Natural killer cell (primary cell): ENCODE measurements around the gene TFE3. TPM values are rescaled to one million over a fixed set of nuclear protein-coding genes. Genes with fewer than 3 reads are reported as not detected.
"Not testable (repeated sequence)": the region's sequence is repeated elsewhere in the genome, so short reads cannot be mapped to it uniquely, and the experiment has no call there.

ENCODE experiments used
- ATAC-seq, 3 donors: fragments of 150-1000 bp in 2 of 3; fragments of 200-7000 bp in 1 of 3; cut with Tn5 transposase; 1 replicate in 1 of 3; 2 replicates in 2 of 3; pipeline ENCODE4 v1.10.0; 2021; ENCODE audit warnings: mild to moderate bottlenecking in 2 of 3, moderate library complexity in 2 of 3
- DNase-seq, 2 donors: peaks; one replicate each; pipeline versions ENCODE4 v3.0.0 to v3.0.0-alpha.2; 2013 to 2021; ENCODE audit warnings: mixed read lengths in 1 of 2
- H3K27ac ChIP-seq: one replicate; pipeline ENCODE4 v1.5.1; 2013; ENCODE audit warnings: mild to moderate bottlenecking, low read length
- H3K27me3 ChIP-seq: one replicate; pipeline ENCODE4 v1.6.1; 2013; ENCODE audit warnings: low read length; ENCODE audit not compliant: control insufficient read depth, insufficient read depth
- H3K36me3 ChIP-seq: one replicate; pipeline ENCODE4 v1.6.1; 2013; ENCODE audit warnings: low read length; ENCODE audit not compliant: control insufficient read depth, insufficient read depth
- H3K4me1 ChIP-seq: one replicate; pipeline ENCODE4 v1.6.1; 2013; ENCODE audit warnings: low read length; ENCODE audit not compliant: control insufficient read depth, insufficient read depth
- H3K4me3 ChIP-seq: one replicate; pipeline ENCODE4 v1.5.1; 2013; ENCODE audit warnings: low read length
- H3K9me3 ChIP-seq: one replicate; pipeline ENCODE4 v1.6.1; 2013; ENCODE audit warnings: low read length; ENCODE audit not compliant: control insufficient read depth, insufficient read depth
- H3K27ac Mint-ChIP-seq, 2 donors: one replicate each; pipeline ENCODE4 v1.8.0; 2022; ENCODE audit warnings: mild to moderate bottlenecking in 2 of 2, mixed read lengths in 2 of 2, moderate library complexity in 1 of 2
- H3K27me3 Mint-ChIP-seq, 2 donors: one replicate each; pipeline ENCODE4 v1.8.0; 2022; ENCODE audit warnings: low read depth in 2 of 2, mixed read lengths in 2 of 2
- H3K36me3 Mint-ChIP-seq: one replicate; pipeline ENCODE4 v1.8.0; 2022; ENCODE audit warnings: mixed read lengths
- H3K4me1 Mint-ChIP-seq, 2 donors: one replicate each; pipeline ENCODE4 v1.8.0; 2022; ENCODE audit warnings: mixed read lengths in 2 of 2
- H3K4me3 Mint-ChIP-seq: one replicate; pipeline ENCODE4 v1.8.0; 2022; ENCODE audit warnings: mild to moderate bottlenecking, moderate library complexity, mixed read lengths
- H3K9me3 Mint-ChIP-seq, 2 donors: one replicate each; pipeline ENCODE4 v1.8.0; 2022; ENCODE audit warnings: mixed read lengths in 2 of 2
- WGBS: methylation state at CpG from one replicate; pipeline ENCODE4 v1.1.7; 2013; ENCODE audit warnings: missing lambda C conversion rate; ENCODE audit not compliant: insufficient coverage; 5-methylcytosine and 5-hydroxymethylcytosine counted together
- intact Hi-C: fragments of 100-400 bp; cut with micrococcal nuclease; formaldehyde crosslinking; loops from one replicate; pipeline ENCODE4 v1.14.2; 2022
- total RNA-seq, 4 donors: library from RNA; stranded (reverse); fragments of 120-200 nt in 1 of 4; gene quantifications; one replicate each; pipeline versions ENCODE4 v1.2.3 to v1.2.4, GENCODE V29; 2013 to 2022
- TF ChIP-seq, protein P1 (sequence below): fragments of 200-600 bp; IDR thresholded peaks from one replicate; pipeline ENCODE4 v1.8.0; 2022; ENCODE audit warnings: antibody characterized with exemption

Gene TFE3
- total RNA-seq, 3 donors from 2014 or later (not counting 1 experiment from before 2014, with no cell fraction given), result 43.8 to 57.5 (median 43.9) TPM

- Histone ChIP-seq H3K4me1 (no peaks in the 10 kb centered on the region), H3K27me3 (no peaks in the 10 kb centered on the region), H3K4me3 (no peak overlapping the region), H3K27ac (no peak overlapping the region), H3K9me3 (no peaks in the 10 kb centered on the region), H3K36me3 (peaks cover 52% of the 10 kb centered on the region)
- no peak overlapping the region for H3K4me3 Mint-ChIP-seq
- no peaks in the 10 kb centered on the region for H3K9me3 Mint-ChIP-seq
- intact Hi-C loops, result no loop called here
- no peaks in the 10 kb centered on the region for H3K27me3 Mint-ChIP-seq
- H3K4me1 Mint-ChIP-seq, result no peaks in the 10 kb centered on the region
- no peak for DNase-seq
- WGBS, result 95% methylated on average over 16 of the region's 17 CpGs
- TF ChIP-seq, protein P1, sequence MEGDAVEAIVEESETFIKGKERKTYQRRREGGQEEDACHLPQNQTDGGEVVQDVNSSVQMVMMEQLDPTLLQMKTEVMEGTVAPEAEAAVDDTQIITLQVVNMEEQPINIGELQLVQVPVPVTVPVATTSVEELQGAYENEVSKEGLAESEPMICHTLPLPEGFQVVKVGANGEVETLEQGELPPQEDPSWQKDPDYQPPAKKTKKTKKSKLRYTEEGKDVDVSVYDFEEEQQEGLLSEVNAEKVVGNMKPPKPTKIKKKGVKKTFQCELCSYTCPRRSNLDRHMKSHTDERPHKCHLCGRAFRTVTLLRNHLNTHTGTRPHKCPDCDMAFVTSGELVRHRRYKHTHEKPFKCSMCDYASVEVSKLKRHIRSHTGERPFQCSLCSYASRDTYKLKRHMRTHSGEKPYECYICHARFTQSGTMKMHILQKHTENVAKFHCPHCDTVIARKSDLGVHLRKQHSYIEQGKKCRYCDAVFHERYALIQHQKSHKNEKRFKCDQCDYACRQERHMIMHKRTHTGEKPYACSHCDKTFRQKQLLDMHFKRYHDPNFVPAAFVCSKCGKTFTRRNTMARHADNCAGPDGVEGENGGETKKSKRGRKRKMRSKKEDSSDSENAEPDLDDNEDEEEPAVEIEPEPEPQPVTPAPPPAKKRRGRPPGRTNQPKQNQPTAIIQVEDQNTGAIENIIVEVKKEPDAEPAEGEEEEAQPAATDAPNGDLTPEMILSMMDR, result no peak
- ATAC-seq, result no peak
- H3K36me3 Mint-ChIP-seq, result no peaks in the 10 kb centered on the region
- H3K27ac Mint-ChIP-seq, result no peak overlapping the region
These were observed 60.1 kb downstream of the TFE3 start for GRCh38 chrX:48983081-48983480.

DNA sequence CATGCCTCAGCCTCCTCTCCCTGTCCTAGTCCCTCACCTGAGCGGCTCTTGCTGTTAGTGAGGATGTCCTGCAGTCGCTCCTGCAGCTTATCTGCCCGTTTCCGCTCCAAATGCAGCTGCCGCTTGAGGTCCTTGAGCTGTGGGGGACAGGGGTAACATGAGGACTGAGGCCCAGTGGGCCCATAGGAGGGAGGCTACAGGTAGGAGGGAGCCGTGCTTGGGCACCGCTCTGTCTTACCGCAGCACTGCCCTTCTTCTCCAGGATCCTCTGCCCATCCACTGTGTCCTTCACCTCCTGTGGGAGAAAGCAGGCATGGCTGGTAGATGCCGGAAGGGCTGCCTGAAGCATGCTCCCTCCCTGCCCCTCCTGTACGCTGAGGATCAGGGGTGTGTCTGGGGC is 62.0 kb downstream of the TFE3 start:
- Mint-ChIP-seq H3K9me3 (no peaks in the 10 kb centered on the region), H3K27ac (no peak overlapping the region), H3K27me3 (no peaks in the 10 kb centered on the region), H3K4me3 (no peak overlapping the region), H3K4me1 (no peaks in the 10 kb centered on the region), H3K36me3 (no peaks in the 10 kb centered on the region)
- Histone ChIP-seq H3K4me1 (no peaks in the 10 kb centered on the region), H3K9me3 (no peaks in the 10 kb centered on the region), H3K27ac (no peak overlapping the region), H3K36me3 (peaks cover 53% of the 10 kb centered on the region), H3K4me3 (no peak overlapping the region), H3K27me3 (no peaks in the 10 kb centered on the region)
- no peak for DNase-seq
- no peak for ATAC-seq
- TF ChIP-seq, protein P1, result no peak
- WGBS, result 99% methylated on average over 8 of the region's 10 CpGs
- intact Hi-C loops, result no loop called here

DNA sequence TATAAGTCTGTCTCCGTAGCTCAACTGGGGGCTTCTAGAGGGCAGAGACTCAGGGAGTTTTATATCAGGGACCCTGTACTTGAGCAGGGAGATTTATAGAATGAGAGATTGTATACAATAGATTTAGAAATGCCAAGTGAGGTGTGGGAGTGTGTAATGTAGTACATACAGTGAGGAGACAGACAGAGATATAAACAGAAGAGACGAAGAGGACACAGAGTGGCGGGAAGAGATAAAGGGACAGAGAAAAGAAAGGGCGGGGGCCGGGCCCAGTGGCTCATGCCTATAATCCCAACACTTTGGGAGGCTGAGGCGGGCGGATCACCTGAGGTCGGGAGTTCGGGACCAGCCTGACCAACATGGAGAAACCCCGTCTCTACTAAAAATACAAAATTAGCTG is 62.8 kb downstream of the TFE3 start:
- H3K36me3 Mint-ChIP-seq, ATAC-seq, H3K27me3 ChIP-seq, H3K4me3 ChIP-seq, H3K27ac ChIP-seq, H3K4me1 ChIP-seq, H3K4me3 Mint-ChIP-seq, H3K27ac Mint-ChIP-seq, DNase-seq, H3K27me3 Mint-ChIP-seq, intact Hi-C loops, H3K4me1 Mint-ChIP-seq, H3K9me3 Mint-ChIP-seq, H3K9me3 ChIP-seq: not testable (repeated sequence)
- 97% methylated on average over 3 of the region's 10 CpGs for WGBS
- H3K36me3 ChIP-seq, result peaks cover 55% of the 10 kb centered on the region

Other genes starting within 250 kb of the TFE3 start
- 100 to 1,000 TPM in 2 of 3 donors, 10 to 100 TPM in 1; 97.4 to 118 (median 101) TPM for gene HDAC6, start 241.3 kb downstream of the TFE3 start, total RNA-seq
- gene ERAS, start 216.8 kb downstream of the TFE3 start, total RNA-seq, result not detected
- under 1 TPM in 2 of 3 donors, not detected in 1; 0.35 to 0.89 TPM for gene PCSK1N, start 207.7 kb downstream of the TFE3 start, total RNA-seq
- gene TIMM17B, start 145.6 kb downstream of the TFE3 start, total RNA-seq, result 10 to 100 TPM; 40.3 to 45.6 (median 44.5) TPM
- 10 to 100 TPM; 57.2 to 62.0 (median 59.1) TPM for gene PQBP1, start 145.4 kb downstream of the TFE3 start, total RNA-seq
- gene SLC35A2, start 131.7 kb downstream of the TFE3 start, total RNA-seq, result 10 to 100 TPM; 16.5 to 30.1 (median 18.3) TPM
- gene PIM2, start 124.3 kb downstream of the TFE3 start, total RNA-seq, result 100 to 1,000 TPM; 134 to 173 (median 150) TPM
- 100 to 1,000 TPM in 1 of 3 donors, 10 to 100 TPM in 2; 92.2 to 106 (median 92.5) TPM for gene OTUD5, start 85.8 kb downstream of the TFE3 start, total RNA-seq
- gene KCND1, start 71.5 kb downstream of the TFE3 start, total RNA-seq, result 1 to 10 TPM; 2.7 to 3.6 (median 3.0) TPM
- 100 to 1,000 TPM; 120 to 141 (median 131) TPM for gene GRIPAP1, start 41.1 kb downstream of the TFE3 start, total RNA-seq
- gene CCDC120, start 15.6 kb upstream of the TFE3 start, total RNA-seq, result 10 to 100 TPM; 12.5 to 14.2 (median 13.0) TPM
- 10 to 100 TPM; 18.1 to 24.8 (median 19.9) TPM for gene PRAF2, start 30.6 kb upstream of the TFE3 start, total RNA-seq
- 100 to 1,000 TPM; 116 to 142 (median 134) TPM for gene WDR45, start 36.5 kb upstream of the TFE3 start, total RNA-seq
- 10 to 100 TPM; 22.4 to 26.0 (median 25.3) TPM for gene GPKOW, start 80.4 kb upstream of the TFE3 start, total RNA-seq
- gene MAGIX, start 119.4 kb upstream of the TFE3 start, total RNA-seq, result 1 to 10 TPM in 2 of 3 donors, under 1 TPM in 1; 1.00 to 1.7 (median 1.2) TPM
- gene PLP2, start 128.5 kb upstream of the TFE3 start, total RNA-seq, result 10 to 100 TPM; 29.3 to 69.7 (median 34.8) TPM
- 1 to 10 TPM; 6.2 to 7.9 (median 6.3) TPM for gene PRICKLE3, start 143.0 kb upstream of the TFE3 start, total RNA-seq
- gene SYP, start 156.8 kb upstream of the TFE3 start, total RNA-seq, result 1 to 10 TPM in 1 of 3 donors, under 1 TPM in 2; 0.36 to 1.0 (median 0.80) TPM
- gene CACNA1F, start 190.0 kb upstream of the TFE3 start, total RNA-seq, result 1 to 10 TPM in 1 of 3 donors, under 1 TPM in 2; 0.48 to 1.1 (median 0.66) TPM
- gene CCDC22, start 192.1 kb upstream of the TFE3 start, total RNA-seq, result 10 to 100 TPM; 19.6 to 22.8 (median 22.1) TPM
- gene FOXP3, start 221.4 kb upstream of the TFE3 start, total RNA-seq, result under 1 TPM; 0.09 to 0.32 (median 0.20) TPM
- 1 to 10 TPM; 2.9 to 4.3 (median 3.6) TPM for gene PPP1R3F, start 226.4 kb upstream of the TFE3 start, total RNA-seq